GM12891 (cell line): Measurements from ENCODE around the gene PIM3.

Source experiments
- POLR2A ChIP-seq: IDR thresholded peaks from 2 replicates; pipeline ENCODE4 v1.6.1; 2011; ENCODE audit warnings: low read depth, low read length, control low read depth
- SPI1 ChIP-seq: IDR thresholded peaks from 2 replicates; pipeline ENCODE4 v1.6.1; 2011; ENCODE audit warnings: low read depth, low read length, control low read depth
- TAF1 ChIP-seq: IDR thresholded peaks from 2 replicates; pipeline ENCODE4 v1.6.1; 2011; ENCODE audit warnings: low read depth, low read length, control low read depth

DNA sequence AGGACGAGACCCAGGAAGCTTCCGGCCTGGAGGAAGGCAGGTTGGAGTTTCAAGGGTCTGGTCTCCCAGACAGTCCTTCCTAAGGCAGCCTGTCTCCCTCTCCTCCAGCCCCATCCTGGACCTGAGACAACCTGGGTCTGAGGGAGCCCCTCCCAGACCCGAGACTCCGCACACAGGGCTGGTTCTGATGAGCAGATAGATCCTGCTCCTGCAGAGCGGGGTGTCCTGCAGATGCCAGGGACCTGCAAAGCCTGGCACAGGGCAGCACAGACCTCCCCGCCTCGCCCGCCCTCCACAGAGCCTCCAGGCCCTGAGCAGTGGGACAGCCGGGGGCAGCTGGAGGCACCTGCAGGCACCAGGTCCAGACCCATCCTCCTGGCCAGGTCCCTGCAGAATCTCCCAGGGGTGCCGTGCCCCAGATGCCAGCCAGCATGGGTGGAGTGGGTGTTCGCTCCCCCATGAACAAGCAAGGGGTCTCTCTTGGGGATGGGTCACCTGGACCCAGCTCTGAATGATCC is 7.8 kb downstream of the PIM3 start:
- TF ChIP-seq POLR2A (no peak), SPI1 (no peak), TAF1 (no peak)
